BE2C (cell line): ENCODE data around the gene ERGIC1.

Experiments
- DNase-seq: peaks from one replicate; pipeline ENCODE4 v3.0.0-alpha.2; 2020
- H3K27me3 ChIP-seq: fragments of 250-450 bp; sonication (Bioruptor Pico); 2 replicates; pipeline ENCODE4 v1.5.1; 2020; ENCODE audit warnings: mild to moderate bottlenecking
- H3K36me3 ChIP-seq: fragments of 250-450 bp; sonication (Bioruptor Pico); 2 replicates; pipeline ENCODE4 v1.5.1; 2020; ENCODE audit warnings: mild to moderate bottlenecking
- H3K4me1 ChIP-seq: fragments of 250-450 bp; sonication (Bioruptor Pico); 2 replicates; pipeline ENCODE4 v1.5.1; 2020
- H3K4me3 ChIP-seq: 2 replicates; pipeline ENCODE4 v1.5.1; 2011; ENCODE audit warnings: low read depth, low read length
- H3K9me3 ChIP-seq: fragments of 250-450 bp; sonication (Bioruptor Pico); 2 replicates; pipeline ENCODE4 v1.5.1; 2020
- CTCF ChIP-seq: IDR thresholded peaks from 2 replicates; pipeline ENCODE4 v1.5.1; 2012; ENCODE audit warnings: mild to moderate bottlenecking, low read depth, low read length

The ERGIC1 gene

GRCh38 chr5:172885597-172886340 lies 51.7 kb downstream of the ERGIC1 start:
- no peaks in the 10 kb centered on the region; the same call in 1 of the 2 replicates for H3K9me3 ChIP-seq
- TF ChIP-seq CTCF: no peak
- H3K4me1 ChIP-seq: no peaks in the 10 kb centered on the region
- no peak overlapping the region for H3K4me3 ChIP-seq
- DNase-seq: no peak
- no peaks in the 10 kb centered on the region for H3K27me3 ChIP-seq
- peaks cover 5% of the 10 kb centered on the region for H3K36me3 ChIP-seq

GRCh38 chr5:172886476-172886875 lies 52.4 kb downstream of the ERGIC1 start:
- H3K27me3 ChIP-seq: no peaks in the 10 kb centered on the region
- H3K36me3 ChIP-seq: peaks cover 5% of the 10 kb centered on the region
- no peak for TF ChIP-seq CTCF
- H3K4me1 ChIP-seq: no peaks in the 10 kb centered on the region
- DNase-seq: no peak
- no peak overlapping the region for H3K4me3 ChIP-seq
- no peaks in the 10 kb centered on the region; the same call in 1 of the 2 replicates for H3K9me3 ChIP-seq

- no peaks in the 10 kb centered on the region for H3K4me1 ChIP-seq
- no peak for DNase-seq
- no peak for TF ChIP-seq CTCF
Measured at GRCh38 chr5:172886974-172887501, 53.0 kb downstream of the ERGIC1 start.

GRCh38 chr5:172887692-172888091 lies 53.6 kb downstream of the ERGIC1 start:
- H3K4me1 ChIP-seq: no peaks in the 10 kb centered on the region
- H3K36me3 ChIP-seq: peaks cover 5% of the 10 kb centered on the region
- no peak for DNase-seq
- no peaks in the 10 kb centered on the region; the same call in 1 of the 2 replicates for H3K9me3 ChIP-seq
- no peak overlapping the region for H3K4me3 ChIP-seq
- TF ChIP-seq CTCF: no peak
- no peaks in the 10 kb centered on the region for H3K27me3 ChIP-seq

More at GRCh38 chr5:172886974-172887501, 53.0 kb downstream of the ERGIC1 start:
- no peaks in the 10 kb centered on the region for H3K27me3 ChIP-seq
- H3K36me3 ChIP-seq: peaks cover 5% of the 10 kb centered on the region
- H3K4me3 ChIP-seq: no peak overlapping the region
- H3K9me3 ChIP-seq: no peaks in the 10 kb centered on the region; the same call in 1 of the 2 replicates

GRCh38 chr5:172890659-172891058 lies 56.6 kb downstream of the ERGIC1 start:
- no peaks in the 10 kb centered on the region for H3K4me1 ChIP-seq
- no peaks in the 10 kb centered on the region; the same call in 1 of the 2 replicates for H3K9me3 ChIP-seq
- no peaks in the 10 kb centered on the region for H3K27me3 ChIP-seq
- peaks cover 5% of the 10 kb centered on the region for H3K36me3 ChIP-seq
- H3K4me3 ChIP-seq: no peak overlapping the region
- no peak for DNase-seq
- no peak for TF ChIP-seq CTCF
